ENCODE results near the gene LDB2.
"Not testable (repeated sequence)": the region's sequence is repeated elsewhere in the genome, so short reads cannot be mapped to it uniquely, and the experiment has no call there.

Gene LDB2

GRCh38 chr4:16897991-16898827 lies at the start of gene LDB2:
TSS of gene LDB2 (minus strand) at chr4:16898645.
- no peak for FAIRE-seq

GRCh38 chr4:16942491-16942890 lies 44.0 kb upstream of the LDB2 start:
- FAIRE-seq: no peak

GRCh38 chr4:16939178-16939577 lies 40.7 kb upstream of the LDB2 start:
- FAIRE-seq: no peak

GRCh38 chr4:16938512-16939040 lies 40.1 kb upstream of the LDB2 start:
- no peak for FAIRE-seq

GRCh38 chr4:16931339-16932305 lies 33.2 kb upstream of the LDB2 start:
- no peak for FAIRE-seq

- FAIRE-seq: no peak
These were observed 27.8 kb upstream of the LDB2 start for GRCh38 chr4:16926214-16926613.

GRCh38 chr4:16918716-16919115 lies 20.3 kb upstream of the LDB2 start:
- FAIRE-seq: not testable (repeated sequence)

GRCh38 chr4:16916719-16917337 lies 18.4 kb upstream of the LDB2 start:
- FAIRE-seq: no peak

GRCh38 chr4:16916031-16916430 lies 17.6 kb upstream of the LDB2 start:
- FAIRE-seq: no peak

- no peak for FAIRE-seq
These were observed 15.8 kb upstream of the LDB2 start for GRCh38 chr4:16914208-16914607.

GRCh38 chr4:16912896-16913295 lies 14.5 kb upstream of the LDB2 start:
- FAIRE-seq: no peak

GRCh38 chr4:16909281-16909680 lies 10.8 kb upstream of the LDB2 start:
- FAIRE-seq: no peak

- no peak for FAIRE-seq
These were observed 10.1 kb upstream of the LDB2 start for GRCh38 chr4:16908377-16909021.

- FAIRE-seq: no peak
These were observed 1.9 kb upstream of the LDB2 start for GRCh38 chr4:16900325-16900724.

- FAIRE-seq: no peak
These were observed 1.3 kb downstream of the LDB2 start for GRCh38 chr4:16896881-16897750.

GRCh38 chr4:16894406-16894805 lies 4.0 kb downstream of the LDB2 start:
- FAIRE-seq: no peak

GRCh38 chr4:16893141-16893651 lies 5.2 kb downstream of the LDB2 start:
- no peak for FAIRE-seq

GRCh38 chr4:16890651-16891050 lies 7.8 kb downstream of the LDB2 start:
- no peak for FAIRE-seq

- FAIRE-seq: no peak
These were observed 8.5 kb downstream of the LDB2 start for GRCh38 chr4:16889945-16890344.

GRCh38 chr4:16887887-16888286 lies 10.6 kb downstream of the LDB2 start:
- FAIRE-seq: no peak

Data from TTC549 (cell line).